Measurements from ENCODE around the gene PMS1. TPM values are rescaled to one million over a fixed set of nuclear protein-coding genes. Genes with fewer than 3 reads are reported as not detected.

Gene PMS1
- total and polyA plus RNA-seq, 2 donors (not counting 1 experiment from before 2014, with no cell fraction given), result 14.9 to 44.2 TPM

DNA sequence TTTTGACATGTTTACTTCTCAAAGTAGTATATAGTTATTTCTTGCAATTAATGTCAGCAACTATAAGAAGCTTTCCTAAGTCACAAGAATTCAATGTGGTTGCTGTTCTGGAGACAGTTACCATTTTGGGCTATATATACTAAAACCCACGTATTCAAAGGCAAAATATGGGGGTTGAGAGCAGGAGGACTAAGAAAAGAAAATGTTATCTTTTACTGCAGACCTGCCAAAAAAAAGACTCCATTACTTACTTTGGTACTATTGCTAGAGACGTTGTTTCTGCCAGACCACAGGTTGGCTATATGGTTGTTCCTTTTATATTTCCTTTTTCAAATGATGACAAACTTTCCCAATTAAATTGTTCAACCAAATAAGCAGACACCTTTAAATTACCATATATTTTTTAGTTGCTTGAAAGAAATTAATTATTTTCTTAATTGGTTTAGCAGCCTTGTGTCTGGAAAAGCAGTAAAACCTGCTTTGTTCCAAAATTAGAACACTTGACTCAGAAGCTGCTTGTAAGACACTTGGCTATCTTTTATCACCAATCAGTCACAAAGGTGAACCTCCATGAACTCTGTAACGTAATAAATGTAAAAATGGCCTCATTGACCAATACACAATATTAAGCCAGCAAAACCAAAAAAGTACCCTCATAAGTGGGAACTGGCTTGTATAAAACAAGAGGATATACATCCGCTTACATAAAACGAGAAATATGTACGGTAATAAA, 13.5 kb upstream of the PMS1 start:
- no peak overlapping the region for H3K27ac Mint-ChIP-seq
- Histone ChIP-seq H3K4me3 (ENCODE audit: control extremely low read depth in 1 of 5, extremely low read depth in 1 of 5, insufficient read depth in 1 of 5, low read depth in 2 of 5, low read length in 4 of 5) (no peak overlapping the region), H3K36me3 (replicated peaks in 1 of 2; ENCODE audit: control extremely low read depth in 1 of 2, control insufficient read depth in 1 of 2, extremely low read depth in 1 of 2, insufficient read depth in 2 of 2, low read length in 1 of 2) (peaks cover 17 to 52% of the 10 kb centered on the region in 2 experiments), H3K27ac (ENCODE audit: low read length in 2 of 2) (no peak overlapping the region), H2AFZ (ENCODE audit: insufficient read depth, low read depth, low read length, poor library complexity, severe bottlenecking) (no peak overlapping the region), H3K4me2 (replicated peaks; ENCODE audit: low read depth, low read length, poor library complexity, severe bottlenecking) (no peak overlapping the region), H3K27me3 (replicated peaks in 1 of 4; ENCODE audit: control extremely low read depth in 1 of 4, control insufficient read depth in 3 of 4, insufficient read depth in 4 of 4, low read length in 3 of 4) (no peaks in the 10 kb centered on the region), H3K79me2 (ENCODE audit: control insufficient read depth, insufficient read depth, low read length) (no peaks in the 10 kb centered on the region), H3K9ac (ENCODE audit: low read length) (no peak overlapping the region), H3K9me3 (ENCODE audit: control extremely low read depth in 1 of 3, control insufficient read depth in 2 of 3, insufficient read depth in 1 of 3, low read length in 2 of 3) (no peaks in the 10 kb centered on the region), H3K4me1 (ENCODE audit: control insufficient read depth in 2 of 2, insufficient read depth in 2 of 2, low read length in 2 of 2) (no peaks in the 10 kb centered on the region), H4K20me1 (ENCODE audit: control insufficient read depth, insufficient read depth, low read length, poor library complexity, severe bottlenecking) (no peaks in the 10 kb centered on the region)
- CTCF ChIA-PET, result no interaction called here
- H3K4me1 Mint-ChIP-seq, result peaks cover 3% of the 10 kb centered on the region
- intact Hi-C loops (cut with micrococcal nuclease), result no loop called here
- H3K27me3 Mint-ChIP-seq, result no peaks in the 10 kb centered on the region
- DNase-seq (no peak), ATAC-seq (ENCODE audit: low read depth) (no peak)
- TF ChIP-seq, protein P1, sequence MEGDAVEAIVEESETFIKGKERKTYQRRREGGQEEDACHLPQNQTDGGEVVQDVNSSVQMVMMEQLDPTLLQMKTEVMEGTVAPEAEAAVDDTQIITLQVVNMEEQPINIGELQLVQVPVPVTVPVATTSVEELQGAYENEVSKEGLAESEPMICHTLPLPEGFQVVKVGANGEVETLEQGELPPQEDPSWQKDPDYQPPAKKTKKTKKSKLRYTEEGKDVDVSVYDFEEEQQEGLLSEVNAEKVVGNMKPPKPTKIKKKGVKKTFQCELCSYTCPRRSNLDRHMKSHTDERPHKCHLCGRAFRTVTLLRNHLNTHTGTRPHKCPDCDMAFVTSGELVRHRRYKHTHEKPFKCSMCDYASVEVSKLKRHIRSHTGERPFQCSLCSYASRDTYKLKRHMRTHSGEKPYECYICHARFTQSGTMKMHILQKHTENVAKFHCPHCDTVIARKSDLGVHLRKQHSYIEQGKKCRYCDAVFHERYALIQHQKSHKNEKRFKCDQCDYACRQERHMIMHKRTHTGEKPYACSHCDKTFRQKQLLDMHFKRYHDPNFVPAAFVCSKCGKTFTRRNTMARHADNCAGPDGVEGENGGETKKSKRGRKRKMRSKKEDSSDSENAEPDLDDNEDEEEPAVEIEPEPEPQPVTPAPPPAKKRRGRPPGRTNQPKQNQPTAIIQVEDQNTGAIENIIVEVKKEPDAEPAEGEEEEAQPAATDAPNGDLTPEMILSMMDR (IDR thresholded peaks at IDR 0.05), result no peak
- no peak for TF ChIP-seq EZH2 (IDR thresholded peaks at IDR 0.05; ENCODE audit: borderline replicate concordance, insufficient read depth, low read depth, low read length, poor library complexity, severe bottlenecking)
- H3K9me3 Mint-ChIP-seq (ENCODE audit: insufficient read depth), result no peaks in the 10 kb centered on the region
- WGBS (ENCODE audit: insufficient coverage), result no CpG with 5 or more reads among the region's 6 CpGs
- no peak overlapping the region for H3K4me3 Mint-ChIP-seq
- POLR2A ChIA-PET, result no interaction called here

DNA sequence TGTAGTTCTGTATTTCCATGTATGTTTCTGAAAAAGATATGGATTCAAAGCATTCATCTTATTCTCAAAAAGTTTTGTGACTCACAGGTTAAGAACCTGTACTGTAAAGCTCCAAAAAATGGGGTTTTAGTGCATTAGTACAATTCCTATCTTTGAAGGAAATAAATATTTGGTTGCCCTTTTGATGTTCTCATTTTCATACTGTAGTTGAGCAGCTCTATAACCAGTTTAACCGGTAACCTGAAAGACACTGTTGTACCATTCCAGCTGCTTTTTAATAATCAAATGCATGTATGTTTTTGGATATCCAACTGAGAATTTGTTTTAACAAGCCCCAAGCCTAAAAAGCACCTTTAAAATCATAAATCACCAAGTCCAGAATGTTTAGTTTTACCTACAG, 12.0 kb upstream of the PMS1 start:
- Histone ChIP-seq H2AFZ (ENCODE audit: insufficient read depth, low read depth, low read length, poor library complexity, severe bottlenecking) (no peak overlapping the region), H3K4me1 (ENCODE audit: control insufficient read depth in 2 of 2, insufficient read depth in 2 of 2, low read length in 2 of 2) (no peaks in the 10 kb centered on the region), H3K27me3 (replicated peaks in 1 of 4; ENCODE audit: control extremely low read depth in 1 of 4, control insufficient read depth in 3 of 4, insufficient read depth in 4 of 4, low read length in 3 of 4) (no peaks in the 10 kb centered on the region), H3K27ac (ENCODE audit: low read length in 2 of 2) (no peak overlapping the region), H3K36me3 (replicated peaks in 1 of 2; ENCODE audit: control extremely low read depth in 1 of 2, control insufficient read depth in 1 of 2, extremely low read depth in 1 of 2, insufficient read depth in 2 of 2, low read length in 1 of 2) (peaks cover 20 to 58% of the 10 kb centered on the region in 2 experiments), H3K4me3 (ENCODE audit: control extremely low read depth in 1 of 5, extremely low read depth in 1 of 5, insufficient read depth in 1 of 5, low read depth in 2 of 5, low read length in 4 of 5) (no peak overlapping the region), H3K9me3 (ENCODE audit: control extremely low read depth in 1 of 3, control insufficient read depth in 2 of 3, insufficient read depth in 1 of 3, low read length in 2 of 3) (no peaks in the 10 kb centered on the region), H3K9ac (ENCODE audit: low read length) (no peak overlapping the region), H3K79me2 (ENCODE audit: control insufficient read depth, insufficient read depth, low read length) (no peaks in the 10 kb centered on the region), H3K4me2 (replicated peaks; ENCODE audit: low read depth, low read length, poor library complexity, severe bottlenecking) (no peak overlapping the region), H4K20me1 (ENCODE audit: control insufficient read depth, insufficient read depth, low read length, poor library complexity, severe bottlenecking) (no peaks in the 10 kb centered on the region)
- Mint-ChIP-seq H3K27ac (no peak overlapping the region), H3K4me3 (no peak overlapping the region), H3K9me3 (ENCODE audit: insufficient read depth) (no peaks in the 10 kb centered on the region), H3K27me3 (no peaks in the 10 kb centered on the region), H3K4me1 (peaks cover 3% of the 10 kb centered on the region)
- intact Hi-C loops (cut with micrococcal nuclease), result no loop called here
- DNase-seq (no peak), ATAC-seq (ENCODE audit: low read depth) (no peak)
- CTCF ChIA-PET, result interaction anchor here (1.3 to 2.0 kb wide), 2 partner anchors 10 to 12 kb away, joined by 3 to 4 read pairs; partner anchors contain the start of genes ORMDL1, OSGEPL1 and PMS1
- WGBS (ENCODE audit: insufficient coverage), result no CpG with 5 or more reads among the region's 1 CpG
- POLR2A ChIA-PET, result no interaction called here
- no peak for TF ChIP-seq EZH2 (IDR thresholded peaks at IDR 0.05; ENCODE audit: borderline replicate concordance, insufficient read depth, low read depth, low read length, poor library complexity, severe bottlenecking)
- TF ChIP-seq, protein P1 (IDR thresholded peaks at IDR 0.05), result no peak
